Nephron progenitor cell (in vitro differentiated cells): ENCODE measurements around the gene DICER1.

Experiments
- DNase-seq: peaks from one replicate; pipeline ENCODE4 v3.0.0; 2021
- H3K27ac Mint-ChIP-seq: 2 replicates; pipeline ENCODE4 v1.8.0; 2021; ENCODE audit warnings: mild to moderate bottlenecking, moderate library complexity, mixed read lengths
- H3K27me3 Mint-ChIP-seq: 2 replicates; pipeline ENCODE4 v1.8.0; 2021; ENCODE audit warnings: mild to moderate bottlenecking, low read depth, mixed read lengths; ENCODE audit not compliant: poor library complexity
- H3K36me3 Mint-ChIP-seq: 2 replicates; pipeline ENCODE4 v1.8.0; 2021; ENCODE audit warnings: low read depth, mixed read lengths
- H3K4me1 Mint-ChIP-seq: 2 replicates; pipeline ENCODE4 v1.8.0; 2021; ENCODE audit warnings: mixed read lengths
- H3K4me3 Mint-ChIP-seq: 2 replicates; pipeline ENCODE4 v1.8.0; 2021; ENCODE audit warnings: mild to moderate bottlenecking, moderate library complexity, mixed read lengths
- H3K9me3 Mint-ChIP-seq: 2 replicates; pipeline ENCODE4 v1.8.0; 2021; ENCODE audit warnings: mild to moderate bottlenecking, moderate library complexity, mixed read lengths
- TF ChIP-seq, protein P1 (sequence below): fragments of 200-600 bp; sonication (generic); IDR thresholded peaks from 2 replicates; pipeline ENCODE4 v1.5.0; 2021; ENCODE audit warnings: antibody characterized with exemption

The DICER1 gene

DNA sequence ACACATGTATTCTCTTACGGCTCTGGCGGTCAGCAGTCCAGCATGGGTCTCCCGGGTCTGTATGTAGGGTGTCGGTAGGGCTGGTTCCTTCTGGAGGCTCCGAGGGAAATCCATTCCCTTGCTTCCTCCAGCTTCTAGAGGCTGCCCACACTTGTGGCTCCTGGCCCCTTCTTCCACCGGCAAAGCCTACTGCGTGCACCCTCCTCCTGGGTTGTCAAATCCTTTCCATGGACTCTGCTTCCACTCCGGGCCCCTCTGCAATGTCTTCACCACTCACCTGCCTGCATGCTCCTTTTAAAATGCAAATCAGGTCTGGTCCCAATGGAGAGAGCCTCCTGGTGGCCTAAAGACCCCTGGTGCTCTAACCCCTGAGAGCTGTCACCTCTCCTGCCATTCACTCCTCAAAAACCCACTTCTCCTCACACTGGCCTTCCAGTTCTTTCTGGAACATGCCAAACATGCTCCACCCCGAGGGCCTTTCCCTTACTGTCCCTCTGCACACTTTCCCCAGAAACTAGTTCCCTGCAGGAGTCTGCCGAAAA is 108.5 kb downstream of the DICER1 start:
- no peaks in the 10 kb centered on the region for H3K36me3 Mint-ChIP-seq
- H3K4me3 Mint-ChIP-seq, result no peak overlapping the region
- peak overlapping the region; percentile 40 for H3K27ac Mint-ChIP-seq
- no peaks in the 10 kb centered on the region for H3K9me3 Mint-ChIP-seq
- no peak for DNase-seq
- TF ChIP-seq, protein P1, sequence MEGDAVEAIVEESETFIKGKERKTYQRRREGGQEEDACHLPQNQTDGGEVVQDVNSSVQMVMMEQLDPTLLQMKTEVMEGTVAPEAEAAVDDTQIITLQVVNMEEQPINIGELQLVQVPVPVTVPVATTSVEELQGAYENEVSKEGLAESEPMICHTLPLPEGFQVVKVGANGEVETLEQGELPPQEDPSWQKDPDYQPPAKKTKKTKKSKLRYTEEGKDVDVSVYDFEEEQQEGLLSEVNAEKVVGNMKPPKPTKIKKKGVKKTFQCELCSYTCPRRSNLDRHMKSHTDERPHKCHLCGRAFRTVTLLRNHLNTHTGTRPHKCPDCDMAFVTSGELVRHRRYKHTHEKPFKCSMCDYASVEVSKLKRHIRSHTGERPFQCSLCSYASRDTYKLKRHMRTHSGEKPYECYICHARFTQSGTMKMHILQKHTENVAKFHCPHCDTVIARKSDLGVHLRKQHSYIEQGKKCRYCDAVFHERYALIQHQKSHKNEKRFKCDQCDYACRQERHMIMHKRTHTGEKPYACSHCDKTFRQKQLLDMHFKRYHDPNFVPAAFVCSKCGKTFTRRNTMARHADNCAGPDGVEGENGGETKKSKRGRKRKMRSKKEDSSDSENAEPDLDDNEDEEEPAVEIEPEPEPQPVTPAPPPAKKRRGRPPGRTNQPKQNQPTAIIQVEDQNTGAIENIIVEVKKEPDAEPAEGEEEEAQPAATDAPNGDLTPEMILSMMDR, result no peak
- H3K27me3 Mint-ChIP-seq, result peaks cover 14% of the 10 kb centered on the region
- H3K4me1 Mint-ChIP-seq, result peaks cover 82% of the 10 kb centered on the region

DNA sequence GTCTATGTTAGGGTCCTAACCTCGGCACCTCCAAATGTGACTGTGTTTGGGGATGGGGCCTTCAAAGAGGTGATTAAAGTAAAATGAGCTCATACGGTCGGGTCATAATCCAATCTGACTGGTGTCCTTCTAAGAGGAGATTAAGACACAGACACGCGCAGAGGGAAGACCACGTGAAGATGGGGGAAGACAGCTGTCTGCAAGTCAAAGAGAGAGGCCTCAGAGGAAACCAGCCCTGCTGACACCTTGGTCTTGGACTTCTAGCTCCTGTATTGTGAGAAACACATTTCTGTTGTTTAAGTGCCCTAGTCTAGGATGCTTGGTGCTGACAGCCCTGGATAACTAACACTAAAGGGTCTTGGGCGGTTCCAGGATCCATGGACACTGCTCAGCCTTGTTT is 109.6 kb downstream of the DICER1 start:
- no peaks in the 10 kb centered on the region for H3K36me3 Mint-ChIP-seq
- DNase-seq, result no peak
- peaks cover 85% of the 10 kb centered on the region for H3K4me1 Mint-ChIP-seq
- peak overlapping the region; percentile 92 for H3K27ac Mint-ChIP-seq
- no peaks in the 10 kb centered on the region for H3K9me3 Mint-ChIP-seq
- no peak overlapping the region for H3K4me3 Mint-ChIP-seq
- H3K27me3 Mint-ChIP-seq, result peaks cover 14% of the 10 kb centered on the region
- TF ChIP-seq, protein P1, result no peak

DNA sequence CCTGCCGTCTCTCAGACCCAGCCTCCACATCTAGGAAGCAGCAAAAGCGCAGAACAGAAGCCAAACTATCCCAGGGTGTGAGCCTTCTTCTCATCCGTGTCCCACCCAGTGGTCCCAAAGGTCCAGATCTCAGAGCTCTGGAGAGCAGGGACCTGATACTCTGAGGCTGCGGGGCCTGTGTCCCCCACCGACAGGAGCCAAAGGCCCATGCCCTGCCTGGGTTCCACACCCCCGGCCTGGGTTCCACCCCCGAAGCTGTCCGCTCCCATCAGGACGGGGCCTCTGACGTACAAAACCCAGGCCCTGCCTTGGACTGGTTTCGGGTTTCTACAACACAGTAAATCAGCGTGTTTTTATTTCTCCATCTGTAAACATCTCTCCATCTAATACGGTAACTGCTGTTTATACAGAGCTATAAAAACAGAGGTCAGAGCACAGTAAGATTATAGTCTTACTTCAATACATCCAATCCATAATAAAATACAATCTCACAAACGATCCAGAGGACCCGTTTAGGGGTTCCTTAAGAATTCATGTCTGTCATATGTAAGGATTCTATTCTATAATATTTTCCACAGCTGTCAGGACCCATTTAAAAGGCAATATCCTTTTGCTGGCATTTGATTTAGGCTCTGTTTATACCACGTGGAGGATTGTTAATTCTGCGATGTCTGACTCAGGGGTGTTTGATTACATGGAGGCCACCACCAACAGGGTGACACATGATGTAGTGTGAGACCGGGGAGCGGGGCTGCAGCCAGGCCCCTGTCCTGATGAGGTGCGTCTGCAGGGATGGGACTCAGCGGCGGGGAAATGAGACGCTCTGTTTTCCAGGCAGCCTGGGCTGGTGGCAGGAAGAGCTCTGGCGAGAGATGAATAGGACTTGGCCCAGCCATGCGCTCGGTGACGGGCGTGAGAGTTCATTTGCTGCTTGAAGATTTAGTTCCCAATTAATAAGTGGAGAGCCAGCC is 110.3 kb downstream of the DICER1 start:
- no peaks in the 10 kb centered on the region for H3K9me3 Mint-ChIP-seq
- peak overlapping the region; percentile 92 for H3K27ac Mint-ChIP-seq
- H3K36me3 Mint-ChIP-seq, result no peaks in the 10 kb centered on the region
- peaks cover 82% of the 10 kb centered on the region for H3K4me1 Mint-ChIP-seq
- peak overlapping the region; percentile 56 for H3K4me3 Mint-ChIP-seq
- peak; percentile 63 for DNase-seq
- H3K27me3 Mint-ChIP-seq, result peaks cover 14% of the 10 kb centered on the region
- TF ChIP-seq, protein P1, result no peak

DNA sequence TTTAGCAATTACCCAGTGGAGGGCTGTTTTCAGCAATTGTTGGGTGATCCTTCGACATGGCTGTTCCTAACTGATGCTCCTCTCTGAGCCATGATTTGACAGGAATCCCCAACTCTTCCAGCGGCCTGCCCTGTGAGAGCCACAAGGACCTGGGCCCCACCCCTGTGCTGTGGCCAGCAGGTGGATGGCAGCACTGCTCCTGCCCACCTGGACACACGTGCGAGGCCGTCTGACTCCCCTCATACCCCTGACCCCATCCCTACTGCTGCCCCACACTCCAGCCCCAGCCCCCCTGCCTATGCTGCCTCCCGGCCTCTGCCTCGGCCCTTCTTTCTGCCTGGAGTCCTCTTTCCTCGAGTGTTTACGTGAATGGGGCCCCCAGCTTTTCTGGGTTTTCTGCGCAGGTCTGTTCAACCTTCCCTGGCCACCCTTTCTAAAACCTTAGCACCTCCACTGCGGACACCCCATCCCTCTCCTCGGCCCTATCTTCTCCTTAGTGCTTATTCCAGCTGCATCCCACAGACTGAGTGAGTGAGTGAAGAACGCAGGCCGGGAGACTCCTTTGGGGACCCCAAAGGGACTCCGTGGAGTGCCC is 111.4 kb downstream of the DICER1 start:
- Mint-ChIP-seq H3K27ac (peak overlapping the region; percentile 92), H3K4me3 (no peak overlapping the region), H3K4me1 (peaks cover 84% of the 10 kb centered on the region), H3K9me3 (no peaks in the 10 kb centered on the region), H3K27me3 (peaks cover 14% of the 10 kb centered on the region), H3K36me3 (no peaks in the 10 kb centered on the region)
- no peak for DNase-seq
- TF ChIP-seq, protein P1, result no peak

DNA sequence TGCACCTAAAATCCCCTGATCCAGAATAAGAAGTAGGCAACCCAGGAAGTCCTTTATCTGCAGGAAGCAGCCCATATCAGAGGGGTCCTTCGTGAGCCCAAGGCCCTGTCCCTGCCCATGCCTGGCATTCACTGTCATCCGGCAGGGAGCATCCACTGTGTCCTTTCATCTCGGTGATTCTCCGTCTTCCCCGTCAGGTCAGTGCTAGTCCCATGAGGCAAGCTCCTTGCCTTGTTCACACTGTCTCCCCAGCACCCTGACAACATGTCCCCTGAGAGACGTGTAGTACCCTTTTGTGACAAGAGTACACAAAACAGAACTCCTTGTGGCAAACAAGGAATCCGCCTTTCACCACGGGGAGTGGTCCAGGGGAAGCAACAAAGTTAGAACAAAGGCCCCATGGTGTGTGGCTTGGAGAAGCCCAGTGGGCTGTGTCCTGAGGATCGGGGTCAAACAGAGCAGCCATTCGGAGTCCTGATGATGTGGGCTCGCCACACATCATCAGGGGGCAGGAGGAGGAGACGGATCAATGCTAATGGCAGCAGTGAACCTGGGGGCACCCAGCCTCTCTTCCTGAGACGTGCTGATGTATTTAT is 112.1 kb downstream of the DICER1 start:
- DNase-seq, result no peak
- Mint-ChIP-seq H3K27me3 (peaks cover 14% of the 10 kb centered on the region), H3K27ac (peak overlapping the region; percentile 33)

More for the DNA sequence above, 112.1 kb downstream of the DICER1 start:
- TF ChIP-seq, protein P1, result no peak
- Mint-ChIP-seq H3K36me3 (no peaks in the 10 kb centered on the region), H3K4me3 (peak overlapping the region; percentile 21), H3K4me1 (peaks cover 85% of the 10 kb centered on the region), H3K9me3 (no peaks in the 10 kb centered on the region)
